Suprapubic skin (tissue), 4 donors: ENCODE data around the gene ASB10.

Experiments
- CTCF ChIP-seq, 2 donors: fragments of 200-600 bp in 1 of 2; fragments of 450-650 bp in 1 of 2; sonication (generic) in 1 of 2; IDR thresholded peaks; one replicate each; pipeline ENCODE4 v1.5.1; 2016 to 2019; ENCODE audit warnings: antibody characterized with exemption in 2 of 2, mild to moderate bottlenecking in 1 of 2, moderate library complexity in 1 of 2
- EP300 ChIP-seq: sonication (generic); formaldehyde crosslinking; IDR thresholded peaks from one replicate; pipeline ENCODE4 v1.6.1; 2017; ENCODE audit warnings: antibody characterized with exemption
- POLR2A ChIP-seq, 2 donors: fragments of 450-650 bp; IDR thresholded peaks; one replicate each; pipeline ENCODE4 v1.6.1; 2017; ENCODE audit warnings: antibody characterized with exemption in 2 of 2, mild to moderate bottlenecking in 2 of 2, moderate library complexity in 2 of 2
- POLR2AphosphoS5 ChIP-seq, 3 donors: sonication (generic); formaldehyde crosslinking; IDR thresholded peaks; one replicate each; pipeline ENCODE4 v1.6.1; 2017; ENCODE audit warnings: antibody characterized with exemption in 3 of 3

GRCh38 chr7:151211155-151211772, 24.2 kb upstream of the ASB10 start:
- TF ChIP-seq CTCF (IDR thresholded peaks at IDR 0.05): no peak
- no peak for TF ChIP-seq POLR2A (IDR thresholded peaks at IDR 0.05)
- no peak for TF ChIP-seq POLR2AphosphoS5 (IDR thresholded peaks at IDR 0.05)
- TF ChIP-seq EP300: no peak
